Endodermal cell (in vitro differentiated cells): Measurements from ENCODE around the gene ZACN. TPM values are rescaled to one million over a fixed set of nuclear protein-coding genes. Genes with fewer than 3 reads are reported as not detected.

Experiments used
- DNase-seq: peaks from one replicate; pipeline ENCODE4 v3.0.0-alpha.2; 2017
- H3K27ac ChIP-seq: 2 replicates; pipeline ENCODE4 v1.5.1; 2013; ENCODE audit warnings: mild to moderate bottlenecking, low read depth, low read length, moderate library complexity
- H3K27me3 ChIP-seq: 2 replicates; pipeline ENCODE4 v1.6.1; 2013; ENCODE audit warnings: mild to moderate bottlenecking, low read length, moderate library complexity; ENCODE audit not compliant: insufficient read depth, control insufficient read depth, poor library complexity, severe bottlenecking
- H3K36me3 ChIP-seq: 2 replicates; pipeline ENCODE4 v1.7.0; 2013; ENCODE audit warnings: mild to moderate bottlenecking, low read length, moderate library complexity; ENCODE audit not compliant: control insufficient read depth, insufficient read depth
- H3K4me1 ChIP-seq: one replicate; pipeline ENCODE4 v1.7.0; 2013; ENCODE audit warnings: low read length; ENCODE audit not compliant: control insufficient read depth, insufficient read depth
- H3K4me3 ChIP-seq: 2 replicates; pipeline ENCODE4 v1.5.1; 2013; ENCODE audit warnings: mild to moderate bottlenecking, low read length, moderate library complexity
- H3K9ac ChIP-seq: 2 replicates; pipeline ENCODE4 v1.6.1; 2013; ENCODE audit warnings: mild to moderate bottlenecking, low read length, moderate library complexity; ENCODE audit not compliant: poor library complexity, severe bottlenecking; ENCODE audit errors: extremely low read depth
- H3K9me3 ChIP-seq: 2 replicates; pipeline ENCODE4 v1.6.1; 2013; ENCODE audit warnings: mild to moderate bottlenecking, low read length, moderate library complexity; ENCODE audit not compliant: control insufficient read depth
- H3K27ac Mint-ChIP-seq: 2 replicates; pipeline ENCODE4 v1.8.0; 2020; ENCODE audit warnings: mixed read lengths
- H3K27me3 Mint-ChIP-seq: 2 replicates; pipeline ENCODE4 v1.8.0; 2021; ENCODE audit warnings: mild to moderate bottlenecking, mixed read lengths; ENCODE audit not compliant: insufficient read depth
- H3K36me3 Mint-ChIP-seq: 2 replicates; pipeline ENCODE4 v1.8.0; 2020; ENCODE audit warnings: low read depth, mixed read lengths
- H3K4me1 Mint-ChIP-seq: 2 replicates; pipeline ENCODE4 v1.8.0; 2020; ENCODE audit warnings: mixed read lengths
- H3K4me3 Mint-ChIP-seq: 2 replicates; pipeline ENCODE4 v1.8.0; 2020; ENCODE audit warnings: mild to moderate bottlenecking, moderate library complexity, mixed read lengths
- H3K9me3 Mint-ChIP-seq: 2 replicates; pipeline ENCODE4 v1.8.0; 2020; ENCODE audit warnings: mild to moderate bottlenecking, mixed read lengths
- WGBS, 2 experiments: methylation state at CpG; one replicate each; pipeline versions ENCODE4 v1.1.5 to v1.1.7; 2013; ENCODE audit warnings: missing lambda C conversion rate in 2 of 2, mixed read lengths in 1 of 2; ENCODE audit not compliant: insufficient coverage in 1 of 2, insufficient read length in 1 of 2; 5-methylcytosine and 5-hydroxymethylcytosine counted together
- total RNA-seq, 2 donors: library from RNA; stranded (reverse); fragmentation: NEBNext Ultra II Directional in 1 of 2; extraction: Animal tissue kit (Norgen Biotek cat#: 25700) in 1 of 2; gene quantifications; 2 replicates in 1 of 2; 3 replicates in 1 of 2; pipeline ENCODE4 v1.2.1, GENCODE V29; 2021
- TF ChIP-seq, protein P1 (sequence below): fragments of 200-600 bp; sonication (generic); conservative IDR thresholded peaks from 2 replicates; pipeline ENCODE4 v1.5.0; 2021; ENCODE audit warnings: antibody characterized with exemption, mild to moderate bottlenecking

The ZACN gene
- total RNA-seq, 2 donors from 2014 or later, result 0.09 TPM; not detected in 1

DNA sequence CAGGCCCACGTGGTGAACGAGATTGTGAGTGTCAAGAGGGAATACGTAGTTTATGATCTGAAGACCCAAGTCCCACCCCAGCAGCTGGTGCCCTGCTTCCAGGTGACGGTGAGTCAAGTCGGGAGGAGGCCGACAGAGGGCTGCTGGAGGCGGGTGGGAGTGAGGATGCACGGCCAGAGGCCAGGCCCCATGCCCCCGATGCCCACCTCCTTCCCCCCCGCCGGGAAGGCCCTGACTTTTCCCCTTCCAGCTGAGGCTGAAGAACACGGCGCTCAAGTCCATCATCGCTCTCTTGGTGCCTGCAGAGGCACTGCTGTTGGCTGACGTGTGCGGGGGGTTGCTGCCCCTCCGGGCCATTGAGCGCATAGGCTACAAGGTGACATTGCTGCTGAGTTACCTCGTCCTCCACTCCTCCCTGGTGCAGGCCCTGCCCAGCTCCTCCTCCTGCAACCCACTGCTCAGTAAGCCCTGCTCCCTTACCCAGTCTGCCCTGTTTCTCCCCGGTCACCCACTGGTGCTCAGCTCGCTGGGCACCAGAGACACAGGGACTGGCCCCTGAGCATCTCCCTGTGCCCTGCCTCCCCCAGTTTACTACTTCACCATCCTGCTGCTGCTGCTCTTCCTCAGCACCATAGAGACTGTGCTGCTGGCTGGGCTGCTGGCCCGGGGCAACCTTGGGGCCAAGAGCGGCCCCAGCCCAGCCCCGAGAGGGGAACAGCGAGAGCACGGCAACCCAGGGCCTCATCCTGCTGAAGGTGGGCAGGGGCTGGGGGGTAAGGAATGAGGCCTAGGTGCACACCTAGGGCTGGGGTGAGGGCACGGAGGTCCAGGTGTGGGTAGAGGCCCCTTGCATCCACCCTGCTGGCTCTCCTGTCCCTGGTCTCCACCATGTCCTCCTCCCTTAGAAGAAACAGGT lies 2.6 kb downstream of the ZACN start:
- Histone ChIP-seq H3K9me3 (no peaks in the 10 kb centered on the region), H3K4me1 (peaks cover 15% of the 10 kb centered on the region), H3K9ac (no peak overlapping the region), H3K36me3 (peaks cover 41% of the 10 kb centered on the region), H3K27me3 (peaks cover 34% of the 10 kb centered on the region), H3K4me3 (no peak overlapping the region), H3K27ac (no peak overlapping the region)
- Mint-ChIP-seq H3K27ac (no peak overlapping the region), H3K4me1 (peaks cover 15% of the 10 kb centered on the region), H3K9me3 (no peaks in the 10 kb centered on the region), H3K4me3 (no peak overlapping the region), H3K27me3 (peaks cover 33% of the 10 kb centered on the region), H3K36me3 (peaks cover 29% of the 10 kb centered on the region)
- DNase-seq, result no peak
- TF ChIP-seq, protein P1, sequence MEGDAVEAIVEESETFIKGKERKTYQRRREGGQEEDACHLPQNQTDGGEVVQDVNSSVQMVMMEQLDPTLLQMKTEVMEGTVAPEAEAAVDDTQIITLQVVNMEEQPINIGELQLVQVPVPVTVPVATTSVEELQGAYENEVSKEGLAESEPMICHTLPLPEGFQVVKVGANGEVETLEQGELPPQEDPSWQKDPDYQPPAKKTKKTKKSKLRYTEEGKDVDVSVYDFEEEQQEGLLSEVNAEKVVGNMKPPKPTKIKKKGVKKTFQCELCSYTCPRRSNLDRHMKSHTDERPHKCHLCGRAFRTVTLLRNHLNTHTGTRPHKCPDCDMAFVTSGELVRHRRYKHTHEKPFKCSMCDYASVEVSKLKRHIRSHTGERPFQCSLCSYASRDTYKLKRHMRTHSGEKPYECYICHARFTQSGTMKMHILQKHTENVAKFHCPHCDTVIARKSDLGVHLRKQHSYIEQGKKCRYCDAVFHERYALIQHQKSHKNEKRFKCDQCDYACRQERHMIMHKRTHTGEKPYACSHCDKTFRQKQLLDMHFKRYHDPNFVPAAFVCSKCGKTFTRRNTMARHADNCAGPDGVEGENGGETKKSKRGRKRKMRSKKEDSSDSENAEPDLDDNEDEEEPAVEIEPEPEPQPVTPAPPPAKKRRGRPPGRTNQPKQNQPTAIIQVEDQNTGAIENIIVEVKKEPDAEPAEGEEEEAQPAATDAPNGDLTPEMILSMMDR, result no peak
- WGBS, 2 experiments, result 90 to 92% methylated on average over 17 to 27 of the region's 27 CpGs

DNA sequence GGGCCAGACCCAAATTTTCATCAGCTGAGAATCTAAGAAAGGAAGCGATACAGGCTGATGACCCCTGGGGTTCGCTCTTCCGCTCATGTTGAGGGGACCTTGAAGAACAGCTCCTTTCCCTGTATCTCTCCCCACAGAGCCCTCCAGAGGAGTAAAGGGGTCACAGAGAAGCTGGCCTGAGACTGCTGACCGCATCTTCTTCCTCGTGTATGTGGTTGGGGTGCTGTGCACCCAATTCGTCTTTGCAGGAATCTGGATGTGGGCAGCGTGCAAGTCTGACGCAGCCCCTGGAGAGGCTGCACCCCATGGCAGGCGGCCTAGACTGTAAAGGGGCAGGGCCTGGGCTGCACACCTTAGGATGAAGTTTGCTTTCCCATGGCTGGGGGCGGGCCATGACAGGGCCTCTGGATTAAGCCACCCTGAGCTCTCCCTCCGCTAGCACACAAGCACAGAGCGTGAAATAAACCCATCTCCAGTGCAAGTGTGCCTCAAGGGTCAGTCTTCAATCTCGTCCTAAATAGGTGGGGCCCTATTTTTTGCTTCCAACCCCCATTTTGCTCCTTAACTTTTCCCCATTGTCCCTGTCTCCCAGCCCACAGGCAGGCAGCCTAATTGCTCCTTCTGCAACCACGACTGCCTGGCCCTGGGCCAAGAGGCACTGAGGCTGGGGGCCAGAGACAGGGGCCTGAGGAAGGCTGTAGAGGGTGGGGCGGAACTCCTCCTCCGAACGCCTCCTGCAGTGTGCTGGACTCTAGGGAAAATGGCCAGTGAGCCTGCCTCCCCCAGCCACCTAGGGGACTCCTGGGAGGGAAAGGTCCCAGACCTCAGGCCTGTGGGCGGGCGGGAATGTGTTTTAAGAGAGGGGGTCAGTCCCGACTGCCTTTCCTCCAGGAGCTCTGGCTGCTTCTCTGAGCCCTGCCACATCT lies 3.6 kb downstream of the ZACN start:
- no peaks in the 10 kb centered on the region for H3K9me3 Mint-ChIP-seq
- H3K9ac ChIP-seq, result no peak overlapping the region
- no peaks in the 10 kb centered on the region for H3K9me3 ChIP-seq
- peaks cover 24% of the 10 kb centered on the region for H3K27me3 ChIP-seq
- no peak for DNase-seq
- peaks cover 23% of the 10 kb centered on the region for H3K27me3 Mint-ChIP-seq
- H3K4me1 Mint-ChIP-seq, result peaks cover 13% of the 10 kb centered on the region
- WGBS, 2 experiments, result 90 to 96% methylated on average over 11 to 20 of the region's 20 CpGs
- peaks cover 15% of the 10 kb centered on the region for H3K4me1 ChIP-seq
- H3K27ac Mint-ChIP-seq, result no peak overlapping the region
- peaks cover 36% of the 10 kb centered on the region for H3K36me3 Mint-ChIP-seq
- H3K4me3 ChIP-seq, result no peak overlapping the region
- TF ChIP-seq, protein P1, result no peak
- H3K27ac ChIP-seq, result no peak overlapping the region
- H3K36me3 ChIP-seq, result peaks cover 51% of the 10 kb centered on the region
- H3K4me3 Mint-ChIP-seq, result no peak overlapping the region

DNA sequence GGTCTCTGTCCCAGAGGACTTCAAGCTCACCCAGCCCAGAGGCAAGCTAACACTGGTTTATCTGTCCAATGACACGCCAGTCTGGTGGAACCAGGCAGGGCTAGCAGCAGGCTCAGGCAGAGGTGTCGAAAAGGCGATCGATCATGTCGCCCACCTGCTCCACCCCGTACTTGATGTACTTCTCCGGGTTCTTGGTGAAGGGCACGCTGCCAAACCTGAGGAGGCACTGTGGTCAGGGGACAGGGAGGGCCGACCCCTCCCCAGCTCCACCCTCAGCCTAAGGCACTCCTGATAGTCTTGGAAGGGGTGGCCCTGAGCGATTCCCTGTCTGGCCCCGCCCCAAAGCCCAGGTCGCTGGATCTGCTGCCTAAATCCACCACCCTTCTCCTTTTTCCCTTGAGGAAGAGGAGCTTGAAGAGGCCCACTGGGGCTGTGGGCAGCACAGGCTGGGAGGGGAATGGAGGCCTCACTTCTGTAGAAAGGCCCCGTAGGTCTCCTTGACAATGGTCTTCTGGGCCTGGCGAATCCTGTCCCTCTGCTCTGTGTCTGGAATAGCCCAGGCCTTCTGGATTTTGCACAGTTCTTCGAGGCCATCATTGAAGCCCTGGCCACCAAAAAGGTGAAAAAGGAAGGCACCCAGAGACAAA lies 4.7 kb downstream of the ZACN start:
- H3K36me3 Mint-ChIP-seq, result peaks cover 44% of the 10 kb centered on the region
- H3K27me3 ChIP-seq, result peaks cover 13% of the 10 kb centered on the region
- H3K27ac Mint-ChIP-seq, result no peak overlapping the region
- peaks cover 12% of the 10 kb centered on the region for H3K27me3 Mint-ChIP-seq
- H3K9ac ChIP-seq, result no peak overlapping the region
- no peak overlapping the region for H3K27ac ChIP-seq
- H3K4me3 ChIP-seq, result no peak overlapping the region
- H3K9me3 Mint-ChIP-seq, result no peaks in the 10 kb centered on the region
- peaks cover 62% of the 10 kb centered on the region for H3K36me3 ChIP-seq
- H3K9me3 ChIP-seq, result no peaks in the 10 kb centered on the region
- H3K4me3 Mint-ChIP-seq, result no peak overlapping the region
- DNase-seq, result no peak
- peaks cover 13% of the 10 kb centered on the region for H3K4me1 Mint-ChIP-seq
- 94 to 96% methylated on average over 8 to 15 of the region's 15 CpGs for WGBS, 2 experiments
- H3K4me1 ChIP-seq, result peaks cover 15% of the 10 kb centered on the region
- TF ChIP-seq, protein P1, result no peak
